NCI-H510A (cell line): Measurements from ENCODE around the gene MTRF1L.
"Not testable (repeated sequence)": the region's sequence is repeated elsewhere in the genome, so short reads cannot be mapped to it uniquely, and the experiment has no call there.

ENCODE experiments used
- DNase-seq: peaks from one replicate; lab custom pipeline; 2025; lab: John Stamatoyannopoulos, UW

Gene MTRF1L

GRCh38 chr6:153001767-153002612 is 519 bp downstream of the MTRF1L start:
- DNase-seq: no peak

DNA sequence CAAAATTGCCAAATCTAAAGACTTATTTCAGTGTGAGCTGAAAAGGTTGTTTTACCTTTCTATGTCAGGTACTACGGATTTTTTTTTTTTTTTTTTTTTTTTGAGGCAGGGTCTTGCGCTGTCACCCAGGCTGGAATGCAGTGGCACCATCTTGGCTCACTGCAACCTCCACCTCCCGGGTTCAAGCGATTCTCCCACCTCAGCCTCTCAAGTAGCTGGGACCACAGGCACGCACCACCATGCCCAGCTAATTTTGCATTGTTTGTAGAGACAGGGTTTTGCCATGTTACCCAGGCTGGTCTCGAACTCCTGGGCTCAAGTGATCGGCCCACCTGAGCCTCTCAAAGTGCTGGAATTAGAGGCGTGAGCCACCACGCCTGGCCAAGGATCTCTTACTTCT is 1.7 kb downstream of the MTRF1L start:
- not testable (repeated sequence) for DNase-seq

GRCh38 chr6:153000243-153000642 is 2.3 kb downstream of the MTRF1L start:
- no peak for DNase-seq

DNA sequence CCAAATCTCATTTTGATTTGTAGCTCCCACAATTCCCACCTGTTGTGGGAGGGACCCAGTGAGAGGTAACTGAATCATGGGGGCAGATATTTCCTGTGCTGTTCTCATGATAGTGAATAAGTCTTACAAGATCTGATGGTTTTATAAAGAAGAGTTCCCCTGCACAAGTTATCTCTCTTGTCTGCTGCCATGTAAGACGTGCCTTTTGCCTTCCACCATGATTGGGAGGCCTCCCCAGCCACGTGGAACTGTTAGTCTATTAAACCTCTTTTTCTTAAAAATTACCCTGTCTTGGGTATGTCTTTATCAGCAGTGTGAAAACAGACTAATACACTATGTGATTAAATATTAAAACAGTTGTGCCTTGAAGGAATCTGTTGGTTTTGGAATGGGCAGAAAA is 3.0 kb downstream of the MTRF1L start:
- not testable (repeated sequence) for DNase-seq

DNA sequence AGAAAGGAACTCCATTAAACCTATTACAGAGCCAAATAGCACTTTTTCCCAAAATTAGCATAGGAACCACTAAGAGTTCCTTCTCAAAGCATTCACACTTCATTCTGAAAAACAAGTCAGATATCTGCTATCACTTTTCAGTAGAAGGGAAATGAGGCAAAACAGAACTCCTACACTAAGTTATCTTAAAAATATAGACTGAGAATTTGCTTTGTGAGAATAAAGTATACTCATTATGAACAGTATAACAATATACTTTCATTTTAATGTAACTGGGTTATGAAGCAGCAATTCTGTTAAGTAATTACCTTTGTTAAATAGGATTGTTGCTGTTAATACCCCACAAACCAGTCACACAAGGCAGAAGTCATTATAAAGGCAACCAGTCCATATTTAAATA is 8.7 kb downstream of the MTRF1L start:
- DNase-seq: no peak

- DNase-seq: no peak
Measured at GRCh38 chr6:152993431-152993830, 9.1 kb downstream of the MTRF1L start.

- no peak for DNase-seq
Measured at GRCh38 chr6:152986978-152987377, 15.5 kb downstream of the MTRF1L start.

DNA sequence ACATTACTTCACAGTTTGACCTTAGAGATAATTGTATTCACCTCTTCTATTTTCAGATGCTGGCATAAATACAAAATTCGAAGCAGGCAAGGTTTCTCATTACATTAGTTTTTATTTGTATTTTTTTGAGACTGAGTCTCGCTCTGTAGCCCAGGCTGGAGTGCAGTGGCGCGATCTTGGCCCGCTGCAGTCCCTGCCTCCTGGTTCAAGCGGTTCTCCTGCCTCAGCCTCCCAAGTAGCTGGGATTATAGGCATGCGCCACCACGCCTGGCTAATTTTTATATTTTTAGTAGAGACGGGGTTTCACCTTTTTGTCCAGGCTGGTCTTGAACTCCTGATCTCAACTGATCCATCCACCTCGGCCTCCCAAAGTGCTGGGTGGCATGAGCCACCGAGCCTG is 17.2 kb downstream of the MTRF1L start:
- not testable (repeated sequence) for DNase-seq

DNA sequence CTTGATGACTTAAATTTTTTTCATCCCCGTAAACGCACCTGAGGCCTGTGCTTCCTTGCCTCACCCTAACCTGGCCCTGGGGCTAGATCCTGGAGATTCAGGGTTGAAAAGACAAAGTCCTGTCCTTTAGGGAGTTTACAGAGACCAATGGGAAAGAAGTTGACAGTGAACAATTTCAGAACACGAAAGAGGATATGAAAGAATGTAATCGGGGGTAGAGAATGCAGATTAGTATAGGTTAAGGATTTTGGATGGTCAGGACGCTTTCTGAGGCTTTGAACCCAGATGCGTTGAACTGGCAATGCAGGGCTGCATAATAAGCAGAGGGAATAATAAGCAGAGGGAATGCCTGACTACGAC is 18.0 kb downstream of the MTRF1L start:
- DNase-seq: no peak

DNA sequence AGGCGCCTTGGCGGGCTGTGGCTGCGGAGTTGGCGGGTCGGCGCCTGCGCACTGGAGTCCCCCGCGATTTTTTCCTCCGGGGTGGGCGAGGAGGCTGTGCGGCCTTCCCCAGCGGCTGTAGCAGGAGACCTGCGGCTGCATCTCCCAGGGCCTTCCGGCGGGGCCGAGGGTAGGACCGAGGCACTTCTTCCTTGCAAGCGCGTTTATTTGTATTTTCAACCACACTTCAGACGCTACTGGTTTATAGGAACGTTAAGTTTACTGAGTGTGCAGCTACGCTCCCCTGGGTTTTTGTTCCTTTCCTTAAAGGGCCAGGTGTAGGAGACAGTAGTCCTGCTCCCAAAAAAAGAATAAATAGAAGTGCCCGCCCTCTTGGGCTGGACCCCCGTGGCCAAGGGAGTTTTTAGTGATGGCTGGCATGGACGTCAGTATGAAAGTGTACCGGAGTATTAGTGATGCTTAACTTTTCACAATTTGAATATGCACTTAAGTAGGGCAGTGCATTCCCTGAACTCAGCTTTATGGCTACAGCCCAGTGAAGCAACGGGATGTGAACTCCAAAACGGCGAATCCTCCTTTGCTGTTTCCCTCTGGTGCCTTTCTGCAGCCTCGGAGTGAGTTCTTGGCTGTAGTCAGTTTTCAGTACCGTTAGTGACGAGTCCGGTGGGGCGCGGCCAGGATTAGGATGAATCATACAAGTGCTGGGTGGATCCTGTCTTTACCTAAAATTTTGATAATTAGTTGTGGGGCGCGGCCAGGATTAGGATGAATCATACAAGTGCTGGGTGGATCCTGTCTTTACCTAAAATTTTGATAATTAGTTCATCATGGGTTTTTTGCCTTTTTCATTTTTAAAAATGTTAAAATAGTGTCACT is 18.6 kb downstream of the MTRF1L start:
- no peak for DNase-seq

DNA sequence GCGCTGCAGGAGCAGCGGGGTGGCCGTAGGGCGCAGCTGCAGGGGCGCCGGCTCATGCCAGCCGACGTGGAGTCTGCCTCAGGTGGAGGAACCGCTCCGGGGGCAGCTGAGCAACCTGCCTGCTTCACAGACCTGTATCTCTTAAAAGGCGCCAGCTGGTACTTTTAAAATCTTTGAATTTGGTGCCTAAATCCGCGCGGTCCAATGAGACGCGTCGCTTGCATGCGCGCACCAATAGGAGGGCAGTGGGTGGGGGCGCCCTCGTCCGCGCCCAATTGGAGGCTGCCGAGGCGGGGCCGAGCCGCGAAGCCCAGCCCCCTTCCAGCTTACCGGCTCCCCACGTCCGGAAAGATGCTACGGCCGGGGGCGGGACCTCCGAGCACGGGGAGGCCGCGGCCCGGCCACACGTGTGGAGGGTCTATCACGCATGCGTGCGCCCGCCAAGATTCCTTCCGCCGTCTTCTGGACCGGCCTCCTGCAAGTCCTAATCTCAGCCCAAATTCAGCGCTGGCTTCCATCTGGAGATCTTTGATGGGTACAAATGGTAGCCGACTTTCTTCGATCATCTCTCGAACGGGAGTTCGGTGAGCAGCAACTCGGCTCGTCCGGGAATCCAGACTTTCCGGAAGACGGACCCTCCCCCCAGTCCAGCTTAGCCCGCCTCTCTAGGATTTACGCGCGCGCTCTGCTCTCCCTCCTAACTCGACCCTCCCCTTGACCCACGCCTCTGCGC is 19.4 kb downstream of the MTRF1L start, which contains the start of gene FBXO5:
Gene FBXO5, minus strand, starts transcription at position 138 of the 733 bp plus-strand sequence. Its CDS starts 82 bp downstream, at position 56.
- peak; percentile 85 for DNase-seq

- no peak for DNase-seq
Measured at GRCh38 chr6:152981989-152982903, 20.3 kb downstream of the MTRF1L start.

DNA sequence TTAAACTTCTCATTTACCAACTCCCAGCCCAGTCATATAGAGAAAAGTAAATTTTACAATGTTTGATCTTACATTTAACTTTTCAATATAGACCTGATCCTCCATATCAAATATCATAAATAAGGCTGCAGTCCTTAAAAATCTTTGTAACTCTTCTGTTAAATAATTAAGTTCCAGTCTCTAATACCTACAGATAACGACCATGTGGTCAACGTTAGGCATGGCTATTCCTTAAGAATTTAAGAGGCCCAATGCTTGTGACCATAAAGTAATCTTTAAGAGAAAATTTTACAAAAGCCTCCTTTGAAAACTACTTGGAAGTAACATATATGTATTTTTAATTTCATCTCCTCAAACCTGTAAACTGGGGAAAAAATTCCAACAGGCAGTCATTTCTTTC is 21.3 kb downstream of the MTRF1L start:
- DNase-seq: no peak

DNA sequence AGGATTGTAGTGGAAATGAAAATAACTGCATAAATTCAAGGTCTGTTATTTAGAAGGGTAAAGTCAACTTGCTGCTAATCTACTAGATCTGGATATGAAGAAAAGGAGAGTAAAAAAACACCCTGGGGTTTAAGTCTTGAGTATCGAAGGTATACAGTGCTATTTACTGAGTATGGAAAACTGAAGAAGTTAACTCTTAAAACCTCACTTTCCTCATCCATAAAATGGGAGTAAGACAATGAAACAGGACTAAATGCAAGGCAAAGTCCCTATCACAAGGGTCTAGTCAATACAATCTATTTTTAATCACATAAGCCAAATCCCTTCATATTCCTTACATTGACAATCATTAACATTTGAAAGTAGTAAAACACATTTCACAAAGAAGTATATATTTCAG is 21.9 kb downstream of the MTRF1L start:
- DNase-seq: no peak

GRCh38 chr6:152979116-152979515 is 23.4 kb downstream of the MTRF1L start:
- no peak for DNase-seq

DNA sequence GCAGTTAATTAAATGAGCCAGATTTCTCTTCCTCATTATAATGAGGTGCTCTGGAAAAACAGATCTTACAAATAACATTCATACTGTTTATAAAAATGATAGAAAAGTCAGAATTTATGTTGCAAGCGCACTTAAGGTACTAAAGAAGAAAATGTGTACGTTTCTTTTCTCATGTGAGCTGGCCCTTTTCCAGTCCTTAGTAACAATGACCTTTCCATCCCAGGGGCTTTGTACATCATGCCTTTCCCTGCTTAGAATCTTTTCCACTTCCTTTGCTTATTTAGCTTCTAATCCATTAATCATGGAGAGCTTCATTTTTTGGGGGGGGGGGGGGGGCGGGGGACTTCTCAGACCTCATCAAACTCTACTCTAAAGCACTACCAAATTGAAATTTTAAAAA is 24.5 kb downstream of the MTRF1L start:
- DNase-seq: no peak

GRCh38 chr6:152977556-152977955 is 25.0 kb downstream of the MTRF1L start:
- DNase-seq: no peak

DNA sequence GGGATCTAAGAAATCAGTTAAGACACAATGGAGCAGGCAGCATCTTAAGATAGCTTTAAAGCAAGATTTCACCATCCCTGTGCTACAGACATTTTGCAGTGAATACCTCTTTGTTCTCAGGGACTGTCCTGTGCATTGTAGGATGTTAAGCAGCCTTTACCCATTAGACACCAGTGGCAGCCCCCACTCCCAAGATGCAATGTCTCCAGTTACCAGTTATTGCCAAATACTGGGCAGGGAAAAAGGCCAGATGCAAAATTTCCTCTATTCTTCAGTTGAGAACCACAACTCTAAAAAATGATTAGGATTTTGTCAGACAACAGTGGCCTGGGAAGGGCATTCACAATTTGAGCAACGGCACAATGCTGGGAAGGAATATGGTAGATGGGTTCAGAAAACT is 25.8 kb downstream of the MTRF1L start:
- DNase-seq: no peak

DNA sequence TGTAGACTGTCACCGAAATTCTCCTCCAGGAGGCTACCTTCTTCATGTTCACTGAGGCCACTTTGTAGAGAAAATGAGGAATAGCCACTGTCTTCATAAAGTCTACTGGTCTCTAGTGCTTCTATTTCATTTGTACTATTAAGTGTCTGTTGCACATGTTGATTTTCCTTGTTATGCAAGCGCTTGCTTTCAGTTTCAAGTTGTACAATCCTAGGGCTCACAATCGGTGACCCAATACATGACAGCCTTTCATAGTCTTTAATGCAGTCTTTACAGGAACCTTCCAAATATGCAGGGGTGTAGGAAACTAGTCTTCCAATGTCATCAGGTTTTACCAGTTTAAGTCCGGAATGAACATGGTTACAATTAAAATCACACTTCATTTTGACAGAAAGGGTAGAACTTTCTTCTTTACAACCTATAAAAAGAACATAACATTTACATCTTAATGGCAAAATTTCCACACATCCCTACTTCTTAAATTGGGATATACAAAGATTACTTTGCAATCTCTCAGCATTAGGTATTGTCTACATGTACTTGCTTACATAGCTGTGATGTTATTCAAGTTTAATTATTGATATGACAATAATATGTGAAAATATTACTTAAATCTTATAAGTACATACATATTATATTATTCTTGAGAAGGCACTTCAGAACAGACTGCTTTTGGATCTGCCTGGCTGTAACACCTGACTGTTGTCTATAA is 27.1 kb downstream of the MTRF1L start:
- no peak for DNase-seq

GRCh38 chr6:152973916-152974315 is 28.6 kb downstream of the MTRF1L start:
- DNase-seq: no peak
